Adipose tissue (tissue), 3 donors: ENCODE results near the gene PTPRC. TPM values are rescaled to one million over a fixed set of nuclear protein-coding genes. Genes with fewer than 3 reads are reported as not detected.
"Not testable (repeated sequence)": the region's sequence is repeated elsewhere in the genome, so short reads cannot be mapped to it uniquely, and the experiment has no call there.

Source experiments
- H3K27ac ChIP-seq: one replicate; pipeline ENCODE4 v1.5.1; 2013; ENCODE audit warnings: low read depth, low read length
- WGBS, 3 donors: extraction: QIAGEN DNeasy Blood & Tissue Kit; methylation state at CpG; one replicate each; pipeline ENCODE4 v1.1.7; 2013; 5-methylcytosine and 5-hydroxymethylcytosine counted together
- polyA plus RNA-seq, 3 donors: library from polyadenylated mRNA; stranded (reverse); fragments of 200-250 nt; gene quantifications; one replicate each; pipeline ENCODE4 v1.2.3, GENCODE V29; 2013
- donor health status: healthy with polysubstance abuse.
- donor health status: Bipolar disorder and iron deficiency.
- donor health status: healthy.

The PTPRC gene, protein sequence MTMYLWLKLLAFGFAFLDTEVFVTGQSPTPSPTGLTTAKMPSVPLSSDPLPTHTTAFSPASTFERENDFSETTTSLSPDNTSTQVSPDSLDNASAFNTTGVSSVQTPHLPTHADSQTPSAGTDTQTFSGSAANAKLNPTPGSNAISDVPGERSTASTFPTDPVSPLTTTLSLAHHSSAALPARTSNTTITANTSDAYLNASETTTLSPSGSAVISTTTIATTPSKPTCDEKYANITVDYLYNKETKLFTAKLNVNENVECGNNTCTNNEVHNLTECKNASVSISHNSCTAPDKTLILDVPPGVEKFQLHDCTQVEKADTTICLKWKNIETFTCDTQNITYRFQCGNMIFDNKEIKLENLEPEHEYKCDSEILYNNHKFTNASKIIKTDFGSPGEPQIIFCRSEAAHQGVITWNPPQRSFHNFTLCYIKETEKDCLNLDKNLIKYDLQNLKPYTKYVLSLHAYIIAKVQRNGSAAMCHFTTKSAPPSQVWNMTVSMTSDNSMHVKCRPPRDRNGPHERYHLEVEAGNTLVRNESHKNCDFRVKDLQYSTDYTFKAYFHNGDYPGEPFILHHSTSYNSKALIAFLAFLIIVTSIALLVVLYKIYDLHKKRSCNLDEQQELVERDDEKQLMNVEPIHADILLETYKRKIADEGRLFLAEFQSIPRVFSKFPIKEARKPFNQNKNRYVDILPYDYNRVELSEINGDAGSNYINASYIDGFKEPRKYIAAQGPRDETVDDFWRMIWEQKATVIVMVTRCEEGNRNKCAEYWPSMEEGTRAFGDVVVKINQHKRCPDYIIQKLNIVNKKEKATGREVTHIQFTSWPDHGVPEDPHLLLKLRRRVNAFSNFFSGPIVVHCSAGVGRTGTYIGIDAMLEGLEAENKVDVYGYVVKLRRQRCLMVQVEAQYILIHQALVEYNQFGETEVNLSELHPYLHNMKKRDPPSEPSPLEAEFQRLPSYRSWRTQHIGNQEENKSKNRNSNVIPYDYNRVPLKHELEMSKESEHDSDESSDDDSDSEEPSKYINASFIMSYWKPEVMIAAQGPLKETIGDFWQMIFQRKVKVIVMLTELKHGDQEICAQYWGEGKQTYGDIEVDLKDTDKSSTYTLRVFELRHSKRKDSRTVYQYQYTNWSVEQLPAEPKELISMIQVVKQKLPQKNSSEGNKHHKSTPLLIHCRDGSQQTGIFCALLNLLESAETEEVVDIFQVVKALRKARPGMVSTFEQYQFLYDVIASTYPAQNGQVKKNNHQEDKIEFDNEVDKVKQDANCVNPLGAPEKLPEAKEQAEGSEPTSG (N-terminal part only)
- 10 to 100 TPM in 2 of 3 donors, 1 to 10 TPM in 1; 3.8 to 23.8 (median 12.6) TPM for polyA plus RNA-seq

DNA sequence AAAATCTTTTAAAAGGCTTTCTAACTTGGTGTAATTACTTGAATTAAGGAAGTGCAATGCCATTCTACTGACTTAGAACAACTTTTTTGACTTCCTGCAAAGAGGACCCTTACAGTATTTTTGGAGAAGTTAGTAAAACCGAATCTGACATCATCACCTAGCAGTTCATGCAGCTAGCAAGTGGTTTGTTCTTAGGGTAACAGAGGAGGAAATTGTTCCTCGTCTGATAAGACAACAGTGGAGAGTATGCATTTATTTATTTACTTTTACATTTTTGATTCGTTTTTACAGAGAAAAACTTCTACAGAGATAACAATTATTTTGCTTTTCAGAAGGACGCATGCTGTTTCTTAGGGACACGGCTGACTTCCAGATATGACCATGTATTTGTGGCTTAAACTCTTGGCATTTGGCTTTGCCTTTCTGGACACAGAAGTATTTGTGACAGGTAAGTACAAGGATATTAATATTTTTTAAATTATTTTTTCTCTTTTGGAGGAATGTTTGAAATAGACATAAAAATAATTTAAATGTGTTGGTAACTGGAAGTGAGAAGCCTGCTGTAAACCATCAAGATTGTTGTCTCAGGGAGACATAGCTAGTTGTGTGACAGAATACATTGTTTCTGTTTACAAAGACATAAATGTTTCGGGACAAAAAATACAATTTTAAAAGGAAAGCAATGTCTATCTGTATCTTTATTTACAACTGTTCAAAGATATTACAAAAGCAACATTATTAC lies at the start of gene PTPRC:
Gene PTPRC (plus strand): TSS at position 147 of the 742 bp plus-strand sequence. CDS start 229 bp downstream, at position 376.
- no peak within 1 kb of the TSS for H3K27ac ChIP-seq
- 35 to 61% (median 36%) methylated on average over 6 of the region's 6 CpGs for WGBS, 3 donors

DNA sequence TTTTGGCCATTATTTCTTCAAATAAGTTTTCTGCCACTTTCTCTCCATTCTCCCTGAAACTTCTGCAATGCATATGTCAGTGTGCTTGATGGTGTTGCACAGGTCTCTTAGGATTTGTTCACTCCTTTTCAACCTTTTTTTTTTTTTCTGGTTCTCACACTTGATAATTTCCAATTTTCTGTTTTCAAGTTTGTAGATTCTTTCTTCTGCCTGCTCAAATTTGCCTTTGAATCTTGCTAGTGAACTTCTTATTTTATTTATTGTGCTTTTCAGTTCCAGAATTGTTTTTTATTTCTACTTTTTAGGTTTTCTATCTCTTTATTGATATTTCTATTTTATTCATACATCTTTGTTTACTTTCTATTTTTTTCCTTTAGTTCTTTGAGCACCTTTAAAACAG lies 48.4 kb upstream of the PTPRC start:
- no peak overlapping the region for H3K27ac ChIP-seq

DNA sequence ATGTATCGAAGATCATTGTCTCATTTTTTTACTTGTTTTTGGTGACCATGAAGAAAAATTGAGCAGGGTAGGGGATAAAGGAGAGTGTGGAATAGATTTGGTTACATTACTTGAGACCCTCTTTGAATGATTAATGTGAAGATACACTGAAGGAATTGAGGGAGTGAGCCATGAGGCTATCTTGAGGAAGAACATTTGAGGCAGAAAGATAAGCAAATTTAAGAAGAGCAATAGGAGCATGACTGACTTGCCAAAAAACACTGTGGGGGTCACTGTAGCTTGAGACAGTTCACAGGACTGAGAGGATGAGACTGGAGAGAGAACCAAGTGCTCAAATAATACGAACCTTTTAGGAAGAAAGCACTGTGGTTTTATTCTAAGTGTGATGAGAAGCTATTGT lies 43.1 kb upstream of the PTPRC start:
- WGBS, 3 donors, result 75 to 97% (median 86%) methylated on average over 2 of the region's 2 CpGs
- no peak overlapping the region for H3K27ac ChIP-seq

DNA sequence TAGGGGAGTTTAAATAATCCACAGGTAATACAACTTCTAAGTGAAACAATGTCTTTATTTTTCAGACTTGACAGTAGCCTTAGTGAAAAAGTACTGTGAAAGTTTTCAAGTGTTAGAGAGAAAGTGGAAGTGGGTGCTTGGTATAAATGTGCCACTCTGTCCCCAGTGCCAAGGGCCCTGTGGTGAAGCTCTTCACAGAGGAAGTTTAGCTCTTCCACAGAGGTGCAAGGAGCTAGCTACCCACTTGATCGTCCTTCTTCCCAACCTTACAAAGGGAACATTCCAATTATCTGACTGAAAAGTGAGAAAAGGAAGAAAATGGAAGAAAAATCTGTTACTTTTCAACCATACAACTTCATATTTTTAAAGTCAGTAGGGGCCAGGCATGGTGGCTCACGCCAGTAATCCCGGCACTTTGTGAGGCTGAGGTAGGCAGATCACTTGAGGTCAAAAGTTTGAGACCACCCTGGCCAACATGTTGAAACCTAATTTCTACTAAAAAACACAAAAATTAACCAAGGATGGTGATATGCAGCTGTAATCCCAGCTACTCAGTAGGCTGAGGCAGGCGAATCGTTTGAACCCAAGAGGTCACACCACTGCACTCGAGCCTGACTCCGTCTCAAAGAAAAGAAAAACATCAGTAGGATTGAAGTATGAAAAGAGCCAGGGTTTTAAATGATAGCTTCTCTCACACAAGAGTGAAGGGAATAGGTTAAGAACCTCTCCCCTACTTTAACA lies 41.0 kb upstream of the PTPRC start:
- H3K27ac ChIP-seq, result no peak overlapping the region
- WGBS, 3 donors, result 80 to 89% (median 86%) methylated on average over 7 of the region's 7 CpGs

DNA sequence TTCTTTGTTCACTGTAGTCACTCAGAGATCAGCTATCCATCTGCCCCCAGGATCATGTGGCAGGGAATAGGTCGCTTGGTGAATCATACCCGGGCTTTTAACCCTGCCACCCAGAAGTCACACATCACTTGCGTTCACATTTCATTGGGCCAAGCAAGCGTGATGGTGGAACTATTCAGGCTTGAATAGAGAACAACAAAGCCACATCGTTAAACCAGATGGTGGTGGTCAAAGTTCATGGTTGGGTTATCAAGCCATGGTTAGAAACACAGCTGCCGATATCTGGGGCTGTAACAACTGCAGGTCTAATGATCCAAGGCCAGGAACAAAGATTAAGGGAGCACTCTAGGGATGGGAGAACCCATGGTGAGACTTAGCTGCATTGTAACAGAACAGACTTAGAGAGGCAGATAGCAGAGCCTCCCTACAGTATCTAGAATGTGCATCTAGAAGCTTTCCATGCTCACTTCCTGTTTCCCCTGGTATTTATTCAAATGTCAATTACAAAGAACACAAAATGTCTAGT lies 40.0 kb upstream of the PTPRC start:
- WGBS, 3 donors, result 74 to 95% (median 83%) methylated on average over 6 of the region's 6 CpGs

DNA sequence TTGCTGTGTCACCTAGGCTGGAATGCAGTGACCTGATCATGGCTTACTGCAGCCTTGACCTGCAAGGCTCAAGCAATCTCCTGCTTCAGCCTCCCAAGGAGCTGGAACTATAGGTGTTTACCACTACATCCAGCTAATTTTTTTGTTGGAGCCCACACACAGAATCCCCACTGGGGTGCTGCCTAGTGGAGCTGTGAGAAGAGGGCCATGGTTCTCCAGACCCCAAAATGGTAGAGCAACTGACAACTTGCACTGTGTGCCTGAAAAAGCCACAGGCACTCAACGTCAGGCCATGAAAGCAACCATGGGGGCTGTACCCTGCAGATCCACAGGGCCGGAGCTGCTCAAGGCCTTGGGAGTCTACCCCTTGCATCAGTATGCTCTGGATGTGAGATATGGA lies 39.1 kb upstream of the PTPRC start:
- WGBS, 3 donors, result 77 to 90% (median 86%) methylated on average over 2 of the region's 2 CpGs
- no peak overlapping the region for H3K27ac ChIP-seq

More for the DNA sequence above, 40.0 kb upstream of the PTPRC start:
- no peak overlapping the region for H3K27ac ChIP-seq

DNA sequence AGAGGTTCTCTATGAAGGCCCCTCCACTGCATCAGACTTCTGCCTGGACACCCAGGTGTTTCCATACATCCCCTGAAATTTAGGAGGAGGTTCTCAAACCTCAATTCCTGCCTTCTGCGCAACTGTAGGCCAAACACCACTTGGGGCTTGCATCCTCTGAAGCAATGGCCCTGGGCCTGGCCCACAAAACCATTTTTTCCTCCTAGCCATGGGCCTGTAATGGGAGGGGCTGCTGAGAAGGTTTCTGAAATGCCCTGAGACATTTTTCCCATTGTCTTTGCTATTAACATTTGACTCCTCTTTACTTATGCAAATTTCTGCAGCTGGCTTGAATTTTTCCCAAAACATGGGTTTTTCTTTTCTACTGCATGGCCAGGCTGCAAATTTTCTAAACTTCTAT lies 37.9 kb upstream of the PTPRC start:
- no peak overlapping the region for H3K27ac ChIP-seq
- 96 to 100% (median 97%) methylated on average over 1 of the region's 1 CpG for WGBS, 3 donors

DNA sequence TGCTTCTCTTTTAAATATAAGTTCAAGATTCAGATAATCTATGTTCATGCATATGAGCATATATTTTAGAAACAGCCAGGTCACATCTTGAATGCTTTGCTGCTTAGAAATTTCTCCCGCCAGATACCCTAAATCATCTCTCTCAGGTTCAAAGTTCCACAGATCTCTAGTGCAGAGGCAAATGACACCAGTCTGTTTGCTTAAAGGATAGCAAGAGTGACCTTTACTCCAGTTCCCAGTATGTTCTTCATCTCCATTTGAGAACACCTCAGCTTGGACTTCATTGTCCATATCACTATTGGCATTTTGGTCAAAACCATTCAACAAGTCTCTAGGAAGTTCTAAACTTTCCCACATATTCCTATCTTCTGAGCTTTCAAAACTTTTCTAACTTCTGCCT lies 37.5 kb upstream of the PTPRC start:
- WGBS, 3 donors, result 93 to 100% (median 94%) methylated on average over 1 of the region's 1 CpG
- not testable (repeated sequence) for H3K27ac ChIP-seq

DNA sequence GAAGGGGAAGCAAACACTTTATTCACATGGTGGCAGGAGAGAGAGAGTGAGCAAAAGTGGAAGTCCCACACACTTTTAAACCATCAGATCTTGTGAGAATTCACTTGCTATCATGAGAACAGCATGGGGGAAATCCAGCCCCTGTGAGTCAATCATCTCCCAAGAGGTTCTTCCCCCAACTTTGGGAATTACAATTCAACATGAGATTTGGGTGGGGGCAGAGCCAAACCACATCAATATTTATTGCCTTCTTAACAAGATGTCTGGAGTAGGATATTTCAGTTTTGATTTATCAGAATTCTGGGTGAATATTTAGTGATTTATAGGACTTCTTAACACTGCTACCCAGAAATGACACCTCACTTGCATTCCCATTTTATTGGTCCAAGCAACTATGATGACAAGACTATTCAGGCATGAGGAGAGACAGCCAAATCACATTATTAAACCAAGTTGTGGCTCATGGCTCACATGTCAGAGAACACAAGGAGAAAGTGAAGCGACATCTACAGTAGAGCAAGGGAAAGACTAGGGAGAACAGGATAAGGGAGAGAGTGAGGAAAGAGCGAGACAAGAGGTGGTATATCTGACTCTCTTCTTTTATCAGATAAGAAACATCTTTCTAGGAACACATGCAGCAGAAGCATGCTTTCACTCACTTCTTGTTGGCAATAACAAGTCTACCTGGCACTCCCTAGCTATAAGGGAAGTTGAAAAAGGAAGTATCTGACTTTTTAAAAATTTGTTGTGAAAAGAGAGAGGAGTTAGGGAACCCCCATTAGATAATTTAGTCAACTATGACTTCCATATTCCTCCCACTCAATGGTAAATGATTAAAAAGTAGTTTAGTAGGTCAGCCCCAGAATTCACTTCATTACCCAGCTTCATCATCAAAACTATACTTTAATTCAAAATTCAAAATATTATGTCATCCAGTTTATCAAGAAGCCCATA lies 36.6 kb upstream of the PTPRC start:
- WGBS, 3 donors, result 85 to 92% (median 86%) methylated on average over 2 of the region's 2 CpGs
- no peak overlapping the region for H3K27ac ChIP-seq

DNA sequence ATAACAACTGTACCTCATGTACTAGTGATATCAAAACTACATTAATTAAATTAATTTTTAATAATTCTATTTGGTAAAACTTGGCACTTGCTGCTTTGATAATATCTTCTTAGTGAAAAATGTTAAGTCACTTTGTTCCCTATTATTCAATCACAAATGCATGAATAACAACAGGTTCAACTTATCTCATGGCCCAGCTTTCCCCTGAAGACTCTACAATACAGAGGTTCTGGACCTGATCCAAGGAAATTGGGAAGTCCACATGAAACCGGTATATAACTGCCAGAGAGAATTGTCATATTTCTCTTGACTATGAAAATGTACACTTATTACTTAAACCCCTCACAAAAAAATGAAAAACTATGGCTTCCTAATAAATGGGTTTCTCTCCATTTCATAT lies 33.9 kb upstream of the PTPRC start:
- 16 to 59% (median 23%) methylated on average over 1 of the region's 1 CpG for WGBS, 3 donors
- no peak overlapping the region for H3K27ac ChIP-seq

DNA sequence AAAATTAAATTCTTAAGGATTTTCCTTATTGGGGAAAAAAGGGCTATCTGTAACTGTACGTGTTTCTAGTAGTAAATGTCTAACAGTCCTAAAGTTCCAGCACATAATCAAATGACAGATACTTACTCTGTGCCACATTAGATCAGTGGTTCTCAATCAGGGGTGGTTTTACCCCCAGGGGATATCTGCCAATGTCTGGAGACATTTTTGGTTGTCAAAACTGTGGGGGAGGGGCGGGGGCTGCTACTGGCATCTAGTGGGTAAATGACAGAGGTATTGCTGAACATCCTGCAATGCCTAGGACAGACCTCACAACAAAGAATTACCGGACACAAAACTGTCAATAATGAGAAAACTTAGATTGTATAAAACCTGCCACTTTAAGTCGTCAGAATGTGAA lies 33.4 kb upstream of the PTPRC start:
- WGBS, 3 donors, result 65 to 76% (median 68%) methylated on average over 4 of the region's 4 CpGs
- H3K27ac ChIP-seq, result no peak overlapping the region

DNA sequence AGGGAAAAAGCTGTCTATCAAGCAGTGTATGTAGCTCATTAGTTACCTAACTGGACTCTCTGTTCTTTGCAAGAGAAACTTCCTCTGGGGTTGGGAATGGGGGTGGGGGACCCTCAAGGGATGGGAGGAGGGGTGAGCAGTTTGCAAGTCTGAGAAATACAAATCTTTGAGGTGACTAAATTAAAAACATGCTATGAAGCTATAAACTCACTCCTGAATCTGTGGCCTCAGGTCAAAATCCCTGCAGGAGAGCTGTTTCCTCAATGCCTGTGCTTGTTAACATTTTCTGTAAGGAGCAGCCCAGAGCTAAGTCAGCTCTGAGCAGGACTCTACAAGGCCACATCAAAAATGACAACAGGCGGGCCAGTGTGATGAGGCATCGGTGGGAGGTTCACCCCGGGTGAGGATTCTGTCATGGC lies 32.8 kb upstream of the PTPRC start:
- WGBS, 3 donors, result 78 to 85% (median 78%) methylated on average over 3 of the region's 3 CpGs
- no peak overlapping the region for H3K27ac ChIP-seq

DNA sequence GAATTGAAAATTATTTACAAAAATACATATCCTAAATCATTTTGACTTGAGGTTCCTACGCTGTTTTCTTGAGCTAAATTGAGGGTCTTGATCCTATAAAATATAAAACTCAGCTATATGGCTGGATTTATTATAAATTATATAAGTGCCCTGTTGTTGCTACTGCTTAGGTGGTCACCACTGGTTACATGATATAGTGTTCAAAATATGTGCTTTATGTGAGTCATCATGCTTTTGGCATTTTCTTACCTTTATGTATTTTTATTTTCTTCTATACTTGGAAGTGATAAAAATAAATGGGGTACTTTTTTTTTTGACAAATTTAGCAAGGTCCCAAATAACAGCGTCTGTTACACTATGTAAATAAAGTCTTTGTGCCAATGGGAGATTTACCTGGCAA lies 31.1 kb upstream of the PTPRC start:
- no peak overlapping the region for H3K27ac ChIP-seq
- WGBS, 3 donors, result 62 to 94% (median 88%) methylated on average over 2 of the region's 2 CpGs

DNA sequence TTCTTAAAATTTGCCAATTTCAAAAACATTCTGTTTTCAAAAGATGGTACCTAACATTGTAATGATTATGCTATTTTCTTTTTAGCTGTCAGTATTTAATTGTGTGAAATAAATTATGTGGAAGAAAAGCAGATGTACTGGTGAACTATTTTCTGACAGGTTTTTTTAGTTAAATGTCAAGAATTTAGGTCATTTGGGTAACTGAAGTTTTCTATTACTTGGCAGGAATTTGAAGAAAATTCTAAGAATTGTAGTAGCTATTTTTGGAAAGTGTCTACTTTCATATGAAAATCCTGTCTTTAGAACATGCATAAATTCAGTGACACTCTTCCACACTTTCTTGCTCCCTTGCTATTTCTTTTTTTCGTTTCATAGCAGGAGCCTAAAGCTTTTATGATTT lies 28.5 kb upstream of the PTPRC start:
- WGBS, 3 donors, result 45 to 68% (median 61%) methylated on average over 1 of the region's 1 CpG
- H3K27ac ChIP-seq, result no peak overlapping the region

DNA sequence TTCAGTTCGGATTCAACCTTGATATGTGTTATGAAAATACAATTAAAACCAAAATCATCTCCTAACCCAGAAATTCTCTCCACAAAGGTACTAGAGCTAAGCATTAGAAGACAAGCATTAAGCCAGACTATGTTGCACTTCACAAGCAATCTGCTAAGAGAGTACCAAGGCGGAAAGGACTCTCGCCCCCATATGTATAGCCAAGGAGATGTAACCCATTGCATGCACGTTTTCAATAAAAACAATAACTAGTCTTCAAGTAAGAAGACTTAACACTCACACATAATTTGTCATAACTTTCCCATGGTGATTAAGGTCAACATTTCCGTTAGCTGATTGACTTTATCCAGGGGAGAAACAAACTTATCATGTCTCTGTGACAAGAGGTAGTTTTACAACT lies 27.6 kb upstream of the PTPRC start:
- 74 to 90% (median 88%) methylated on average over 5 of the region's 5 CpGs for WGBS, 3 donors
- H3K27ac ChIP-seq, result no peak overlapping the region
